ENCODE measurements around the gene TSACC. TPM values are rescaled to one million over a fixed set of nuclear protein-coding genes. Genes with fewer than 3 reads are reported as not detected.
"Not testable (repeated sequence)": the region's sequence is repeated elsewhere in the genome, so short reads cannot be mapped to it uniquely, and the experiment has no call there.

TSACC gene
- total and polyA plus RNA-seq, 4 donors = 0.29 to 0.45 TPM; not detected in 2

DNA sequence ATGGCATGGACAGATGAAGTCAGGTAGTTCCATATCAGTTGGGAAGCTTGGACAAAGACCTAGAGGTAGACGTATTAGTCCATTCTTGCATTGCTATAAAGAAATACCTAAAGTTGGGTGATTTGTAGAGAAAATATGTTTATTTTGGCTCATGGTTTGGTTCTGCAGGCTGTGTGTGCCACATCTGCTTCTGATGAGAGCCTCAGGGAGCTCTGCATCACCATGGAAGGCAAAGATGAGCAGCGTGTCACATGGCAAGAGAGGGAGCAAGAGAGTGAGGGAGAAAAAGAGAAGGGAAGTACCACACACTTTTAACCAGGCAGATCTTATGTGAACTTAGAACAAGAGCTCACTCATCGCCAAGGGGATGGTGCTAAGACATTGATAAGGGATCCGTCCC is 9.0 kb downstream of the TSACC start:
- Histone ChIP-seq H3K36me3 (ENCODE audit: control insufficient read depth in 4 of 4, insufficient read depth in 4 of 4, low read length in 4 of 4) (no peaks in the 10 kb centered on the region), H3K27me3 (ENCODE audit: control insufficient read depth in 3 of 3, insufficient read depth in 3 of 3, low read length in 2 of 3) (peaks cover 0 to 8% (median 3%) of the 10 kb centered on the region in 3 donors), H3K4me3 (no peak overlapping the region), H3K9ac (ENCODE audit: insufficient read depth in 1 of 2, low read length in 2 of 2) (no peak overlapping the region), H3K4me1 (ENCODE audit: control insufficient read depth in 5 of 5, insufficient read depth in 5 of 5, low read length in 5 of 5) (no peaks in the 10 kb centered on the region), H3K9me3 (ENCODE audit: control insufficient read depth in 4 of 4, insufficient read depth in 3 of 4, low read length in 3 of 4) (no peaks in the 10 kb centered on the region), H3K27ac (ENCODE audit: low read depth in 1 of 2, low read length in 1 of 2) (no peak overlapping the region)
- WGBS, 2 donors = 76 to 81% methylated on average over 4 of the region's 4 CpGs
- ATAC-seq (ENCODE audit: insufficient read depth, low FRiP score) (no peak), DNase-seq (no peak)
- no peak for TF ChIP-seq CTCF (IDR thresholded peaks at IDR 0.05; ENCODE audit: control extremely low read depth, extremely low read depth)

DNA sequence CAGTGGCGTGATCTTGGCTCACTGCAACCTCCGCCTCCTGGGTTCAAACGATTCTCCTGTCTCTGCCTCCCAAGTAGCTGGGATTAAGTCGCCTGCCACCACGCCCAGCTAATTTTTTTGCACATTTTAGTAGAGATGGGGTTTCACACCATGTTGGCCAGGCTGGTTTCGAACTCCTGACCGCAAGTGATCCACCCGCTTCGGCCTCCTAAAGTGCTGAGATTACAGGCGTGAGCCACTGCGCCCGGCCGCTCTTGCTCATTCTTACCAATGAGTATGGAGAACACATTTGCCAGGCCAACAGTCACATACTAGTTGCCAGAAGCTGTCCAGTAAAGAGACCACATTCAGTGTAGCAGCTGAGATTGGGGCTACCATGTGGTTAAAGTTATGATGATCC is 14.2 kb downstream of the TSACC start:
- not testable (repeated sequence) for H3K9me3 ChIP-seq (ENCODE audit: control insufficient read depth in 4 of 4, insufficient read depth in 3 of 4, low read length in 3 of 4); ATAC-seq (ENCODE audit: insufficient read depth, low FRiP score); H3K27me3 ChIP-seq (ENCODE audit: control insufficient read depth in 3 of 3, insufficient read depth in 3 of 3, low read length in 2 of 3); H3K36me3 ChIP-seq (ENCODE audit: control insufficient read depth in 4 of 4, insufficient read depth in 4 of 4, low read length in 4 of 4); H3K4me3 ChIP-seq; H3K4me1 ChIP-seq (ENCODE audit: control insufficient read depth in 5 of 5, insufficient read depth in 5 of 5, low read length in 5 of 5); DNase-seq; H3K9ac ChIP-seq (ENCODE audit: insufficient read depth in 1 of 2, low read length in 2 of 2); H3K27ac ChIP-seq (ENCODE audit: low read depth in 1 of 2, low read length in 1 of 2)
- 93 to 94% methylated on average over 13 of the region's 13 CpGs for WGBS, 2 donors

DNA sequence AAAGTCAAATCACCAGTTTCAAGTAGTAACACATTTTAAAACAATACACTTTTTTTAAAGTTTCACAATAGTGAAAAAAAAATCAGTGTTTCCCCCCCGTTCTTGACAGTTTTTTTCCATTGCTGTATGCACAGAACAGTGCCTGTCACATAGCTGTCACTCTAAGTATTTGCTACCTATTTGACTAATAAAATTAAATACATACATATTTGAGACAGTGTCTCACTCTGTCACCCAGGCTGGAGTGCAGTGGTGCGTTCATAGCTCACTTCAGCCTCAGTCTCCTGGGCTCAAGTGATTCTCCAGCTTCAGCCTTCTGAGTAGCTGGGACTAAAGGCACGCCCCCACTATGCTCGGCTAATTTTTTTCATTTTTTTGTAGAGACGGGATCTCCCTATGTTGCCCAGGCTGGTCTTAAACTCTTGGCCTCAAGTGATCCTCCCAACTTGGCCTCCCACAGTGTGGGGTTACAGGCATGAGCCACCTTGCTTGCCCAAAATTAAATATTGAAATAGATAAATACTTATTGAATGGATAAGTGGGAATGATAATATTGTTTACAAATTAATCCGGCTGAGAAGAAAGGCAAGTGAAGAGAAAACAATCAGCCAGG is 18.0 kb downstream of the TSACC start:
- H3K36me3 ChIP-seq (ENCODE audit: control insufficient read depth in 4 of 4, insufficient read depth in 4 of 4, low read length in 4 of 4) = no peaks in the 10 kb centered on the region
- 36 to 59% methylated on average over 6 of the region's 6 CpGs for WGBS, 2 donors
- peaks cover 0 to 11% (median 9%) of the 10 kb centered on the region in 3 donors for H3K27me3 ChIP-seq (ENCODE audit: control insufficient read depth in 3 of 3, insufficient read depth in 3 of 3, low read length in 2 of 3)
- no peak overlapping the region for H3K4me3 ChIP-seq
- peaks cover 0 to 2% (median 0%) of the 10 kb centered on the region in 5 donors for H3K4me1 ChIP-seq (ENCODE audit: control insufficient read depth in 5 of 5, insufficient read depth in 5 of 5, low read length in 5 of 5)
- TF ChIP-seq CTCF (IDR thresholded peaks at IDR 0.05; ENCODE audit: control extremely low read depth, extremely low read depth) = no peak
- H3K9me3 ChIP-seq (ENCODE audit: control insufficient read depth in 4 of 4, insufficient read depth in 3 of 4, low read length in 3 of 4) = no peaks in the 10 kb centered on the region
- no peak for ATAC-seq (ENCODE audit: insufficient read depth, low FRiP score)
- no peak for DNase-seq
- H3K27ac ChIP-seq (ENCODE audit: low read depth in 1 of 2, low read length in 1 of 2) = no peak overlapping the region
- H3K9ac ChIP-seq (ENCODE audit: insufficient read depth in 1 of 2, low read length in 2 of 2) = no peak overlapping the region

DNA sequence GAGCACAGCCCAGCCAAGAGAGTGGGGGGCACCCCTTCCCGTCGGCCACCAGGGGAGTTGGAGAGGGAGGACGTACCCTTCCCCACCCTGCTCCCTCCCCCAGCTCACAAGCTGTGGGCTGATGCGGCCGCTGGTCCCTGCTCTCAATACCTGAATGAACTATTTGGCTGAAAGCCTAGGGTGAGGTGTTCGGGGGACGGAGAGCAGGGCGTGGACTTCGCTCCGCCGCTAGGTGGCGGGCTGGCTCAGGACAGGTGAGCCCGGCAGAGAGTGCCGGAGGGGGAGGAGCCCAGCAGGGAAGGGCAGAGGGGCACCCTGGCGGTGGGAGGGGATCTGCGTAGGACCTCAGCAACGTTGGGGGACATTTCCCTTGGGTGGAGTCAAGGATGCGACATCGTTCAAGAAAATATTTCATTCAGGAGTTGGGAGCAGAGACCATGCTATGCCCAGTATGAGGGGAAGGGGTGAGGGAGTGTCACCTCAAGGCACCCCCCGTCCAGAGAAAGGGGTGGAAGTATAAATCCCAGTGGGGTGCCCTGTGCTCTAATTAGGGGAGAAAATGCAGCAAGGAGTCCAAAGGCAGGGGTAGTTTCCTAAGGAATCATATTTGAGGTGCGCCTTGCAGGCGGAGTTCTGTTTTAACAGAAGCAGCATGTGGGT is 18.7 kb downstream of the TSACC start:
- peak; percentile 44 to 75 (median 63) for DNase-seq

More for the DNA sequence above, 18.7 kb downstream of the TSACC start:
- peak; percentile 66 for ATAC-seq (ENCODE audit: insufficient read depth, low FRiP score)
- H3K36me3 ChIP-seq (ENCODE audit: control insufficient read depth in 4 of 4, insufficient read depth in 4 of 4, low read length in 4 of 4) = no peaks in the 10 kb centered on the region
- H3K27ac ChIP-seq (ENCODE audit: low read depth in 1 of 2, low read length in 1 of 2) = no peak overlapping the region
- H3K9ac ChIP-seq (ENCODE audit: insufficient read depth in 1 of 2, low read length in 2 of 2) = no peak overlapping the region
- WGBS, 2 donors = 10 to 12% methylated on average over 22 of the region's 22 CpGs
- no peaks in the 10 kb centered on the region for H3K9me3 ChIP-seq (ENCODE audit: control insufficient read depth in 4 of 4, insufficient read depth in 3 of 4, low read length in 3 of 4)
- peaks cover 0 to 10% (median 9%) of the 10 kb centered on the region in 3 donors for H3K27me3 ChIP-seq (ENCODE audit: control insufficient read depth in 3 of 3, insufficient read depth in 3 of 3, low read length in 2 of 3)
- peak; percentile 42 for TF ChIP-seq CTCF (IDR thresholded peaks at IDR 0.05; ENCODE audit: control extremely low read depth, extremely low read depth)
- peaks cover 0 to 2% (median 0%) of the 10 kb centered on the region in 5 donors for H3K4me1 ChIP-seq (ENCODE audit: control insufficient read depth in 5 of 5, insufficient read depth in 5 of 5, low read length in 5 of 5)
- no peak overlapping the region for H3K4me3 ChIP-seq

All from lung (tissue), 12 donors.